ENCODE measurements around the gene GAA. TPM values are rescaled to one million over a fixed set of nuclear protein-coding genes. Genes with fewer than 3 reads are reported as not detected.

The GAA gene
- total RNA-seq, 4 donors from 2014 or later: 42.1 to 131 (median 83.2) TPM

- no peaks in the 10 kb centered on the region for H3K9me3 ChIP-seq
- no peaks in the 10 kb centered on the region for H3K27me3 ChIP-seq
- WGBS, 2 donors: 80 to 85% methylated on average over 31 of the region's 32 CpGs
- H3K36me3 ChIP-seq: no peaks in the 10 kb centered on the region
- H3K4me1 ChIP-seq: peaks cover 0 to 25% of the 10 kb centered on the region in 2 donors
- intact Hi-C loops (cut with DNase I): no loop called here
- H3K4me3 ChIP-seq (replicated peaks in 1 of 3): no peak overlapping the region
- TF ChIP-seq CTCF (IDR thresholded peaks at IDR 0.05): no peak
- TF ChIP-seq POLR2A (IDR thresholded peaks at IDR 0.05): no peak
- no peak for DNase-seq
- H3K27ac ChIP-seq: no peak overlapping the region
Measured at GRCh38 chr17:80065478-80066170, 35.8 kb upstream of the GAA start.

- no peaks in the 10 kb centered on the region for H3K9me3 ChIP-seq
- H3K4me3 ChIP-seq (replicated peaks in 1 of 3): no peak overlapping the region
- no peaks in the 10 kb centered on the region for H3K36me3 ChIP-seq
- intact Hi-C loops (cut with DNase I): no loop called here
- peaks cover 5 to 41% of the 10 kb centered on the region in 2 donors for H3K4me1 ChIP-seq
- 96% methylated on average over 31 of the region's 31 CpGs for WGBS, 2 donors
- TF ChIP-seq CTCF (IDR thresholded peaks at IDR 0.05) (no peak), POLR2A (IDR thresholded peaks at IDR 0.05) (no peak)
- no peaks in the 10 kb centered on the region for H3K27me3 ChIP-seq
- H3K27ac ChIP-seq: no peak overlapping the region
- DNase-seq: no peak
Measured at GRCh38 chr17:80067393-80067986, 33.9 kb upstream of the GAA start.

- intact Hi-C loops (cut with DNase I): no loop called here
- no peak overlapping the region for H3K4me3 ChIP-seq (replicated peaks in 1 of 3)
- peaks cover 5 to 41% of the 10 kb centered on the region in 2 donors for H3K4me1 ChIP-seq
- no peaks in the 10 kb centered on the region for H3K36me3 ChIP-seq
- DNase-seq: peak; percentile 22 to 39
- no peaks in the 10 kb centered on the region for H3K27me3 ChIP-seq
- H3K27ac ChIP-seq: peak overlapping the region in 2 of 3 donors; percentile 88
- no peak for TF ChIP-seq CTCF (IDR thresholded peaks at IDR 0.05)
- no peak for TF ChIP-seq POLR2A (IDR thresholded peaks at IDR 0.05)
- no peaks in the 10 kb centered on the region for H3K9me3 ChIP-seq
- WGBS, 2 donors: 68 to 76% methylated on average over 23 of the region's 23 CpGs
Measured at GRCh38 chr17:80068301-80069222, 32.8 kb upstream of the GAA start.

- Histone ChIP-seq H3K36me3 (no peaks in the 10 kb centered on the region), H3K4me1 (peaks cover 5 to 37% of the 10 kb centered on the region in 2 donors), H3K4me3 (replicated peaks in 1 of 3) (peak overlapping the region in 1 of 3 donors; percentile 8), H3K27ac (peak overlapping the region; percentile 84 to 88 (median 88)), H3K9me3 (no peaks in the 10 kb centered on the region), H3K27me3 (no peaks in the 10 kb centered on the region)
- WGBS, 2 donors: 76 to 81% methylated on average over 9 to 15 of the region's 15 CpGs
- no peak for TF ChIP-seq POLR2A (IDR thresholded peaks at IDR 0.05)
- no peak for TF ChIP-seq CTCF (IDR thresholded peaks at IDR 0.05)
- peak in 1 of 2 donors; percentile 9 for DNase-seq
- intact Hi-C loops (cut with DNase I): no loop called here
Measured at GRCh38 chr17:80070375-80071115, 30.8 kb upstream of the GAA start.
